ENCODE measurements around the gene MME.
A peak's percentile ranks its signal among the peaks of the same experiment; 100 is the strongest.

Gene MME

DNA sequence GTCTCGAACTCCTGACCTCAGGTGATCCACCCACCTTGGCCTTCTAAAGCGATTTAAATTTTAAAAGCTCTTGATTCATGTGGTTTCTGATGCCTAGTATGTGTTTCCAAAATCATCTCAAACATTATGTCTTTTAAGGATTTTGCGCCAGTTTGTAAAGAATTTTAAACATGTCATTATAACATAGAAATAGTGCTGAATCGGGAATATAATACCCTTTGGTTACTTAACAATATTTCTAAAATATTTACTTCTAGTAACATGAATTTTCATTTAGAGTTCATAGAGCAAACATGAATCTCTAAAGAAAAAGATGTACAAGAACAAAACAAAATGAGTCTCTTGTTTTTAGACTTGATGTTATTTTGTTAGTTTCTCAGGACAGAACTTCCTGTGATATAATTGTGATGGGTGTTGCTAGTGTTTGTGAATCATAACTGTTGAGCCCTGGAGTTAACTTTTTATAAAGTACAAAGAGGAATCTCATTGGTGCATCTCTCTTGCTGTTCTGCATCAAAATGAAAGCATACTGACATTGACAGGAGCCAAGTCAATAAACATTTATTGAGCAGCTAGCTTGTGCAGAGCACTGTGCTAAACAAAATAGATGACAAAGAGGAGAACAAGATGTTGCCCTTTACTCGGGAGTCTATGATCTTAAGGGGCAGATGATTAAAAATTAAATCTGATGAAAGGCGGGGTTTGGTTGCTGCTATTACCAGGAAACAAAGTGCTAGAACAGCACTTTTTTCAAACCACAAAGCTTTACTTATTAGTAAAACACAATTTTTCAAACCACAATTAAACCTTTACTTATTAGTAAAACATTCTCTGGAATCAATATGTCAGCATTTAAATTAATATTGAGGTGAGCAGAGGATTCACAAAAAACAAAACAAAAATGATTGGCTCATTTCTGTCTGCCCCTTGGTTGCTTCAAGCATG, 73.4 kb downstream of the MME start:
- no peak for DNase-seq

DNA sequence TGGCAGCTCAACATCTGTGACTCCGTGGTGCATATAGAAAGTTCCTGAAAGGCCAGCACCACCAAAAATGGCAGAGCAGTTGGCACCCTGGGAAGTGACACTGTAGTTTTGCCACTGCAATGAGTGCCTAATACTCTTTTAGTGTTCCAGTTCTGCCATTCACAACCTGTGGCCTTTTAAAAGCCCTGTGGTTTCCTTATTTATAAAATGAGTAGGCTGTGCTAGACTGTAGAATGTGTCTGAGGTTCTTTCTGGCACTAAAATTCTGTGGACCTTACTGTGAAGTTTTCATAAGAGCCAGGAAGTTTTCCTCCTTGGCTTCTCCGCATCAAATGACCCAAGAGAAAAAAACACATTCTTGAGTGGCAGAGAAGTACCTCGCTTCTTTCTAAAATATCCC, 74.1 kb downstream of the MME start:
- DNase-seq = no peak

DNA sequence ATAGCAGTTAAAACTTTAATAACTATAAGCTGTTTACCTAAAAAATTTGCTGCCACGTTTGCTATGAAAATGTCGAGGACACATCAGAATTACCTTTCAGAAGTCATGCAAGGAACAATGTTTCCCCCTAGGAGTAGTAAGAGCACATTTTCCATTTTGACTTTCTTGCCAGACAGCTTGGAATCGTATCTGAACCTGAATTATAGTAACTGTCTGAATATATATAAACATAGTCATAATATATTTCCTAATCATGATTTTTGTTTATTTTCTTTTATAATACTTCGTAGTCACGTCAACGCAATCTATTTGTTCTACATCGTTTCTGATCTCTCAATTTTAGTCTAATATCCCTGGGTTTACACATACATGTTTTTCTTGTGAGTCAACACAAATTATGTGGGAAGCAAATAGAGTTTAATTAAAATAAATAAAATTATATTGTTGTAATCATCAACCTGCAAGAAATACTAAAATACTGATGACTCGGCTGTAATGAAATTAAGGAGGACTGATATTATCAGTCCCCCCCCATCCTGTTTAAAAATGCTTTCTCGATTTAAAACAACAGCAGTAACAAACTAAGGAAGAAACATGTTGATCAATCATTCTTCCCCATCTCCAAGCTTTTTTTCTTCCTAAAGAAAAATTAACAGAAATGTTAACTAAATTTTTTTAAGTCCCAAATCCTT, 78.4 kb downstream of the MME start:
- DNase-seq = no peak

DNA sequence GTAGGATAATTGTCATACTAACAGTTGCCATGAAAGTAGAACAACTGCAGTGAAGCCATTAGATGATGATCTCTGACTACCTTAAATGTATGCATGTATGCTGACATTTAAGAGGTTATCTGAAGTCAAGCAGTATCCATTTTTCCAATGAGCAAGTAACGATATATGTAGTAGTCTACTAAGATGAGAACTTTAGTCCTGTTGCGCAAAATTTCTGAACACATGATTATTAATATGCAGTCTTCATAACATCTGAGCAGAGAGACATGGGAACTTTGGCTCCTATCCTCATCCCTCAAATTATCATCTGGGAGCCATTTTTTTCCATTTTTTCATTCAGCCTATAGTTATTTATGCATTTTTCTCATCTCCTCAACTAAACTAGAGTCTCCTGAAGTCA, 79.2 kb downstream of the MME start:
- no peak for DNase-seq

DNA sequence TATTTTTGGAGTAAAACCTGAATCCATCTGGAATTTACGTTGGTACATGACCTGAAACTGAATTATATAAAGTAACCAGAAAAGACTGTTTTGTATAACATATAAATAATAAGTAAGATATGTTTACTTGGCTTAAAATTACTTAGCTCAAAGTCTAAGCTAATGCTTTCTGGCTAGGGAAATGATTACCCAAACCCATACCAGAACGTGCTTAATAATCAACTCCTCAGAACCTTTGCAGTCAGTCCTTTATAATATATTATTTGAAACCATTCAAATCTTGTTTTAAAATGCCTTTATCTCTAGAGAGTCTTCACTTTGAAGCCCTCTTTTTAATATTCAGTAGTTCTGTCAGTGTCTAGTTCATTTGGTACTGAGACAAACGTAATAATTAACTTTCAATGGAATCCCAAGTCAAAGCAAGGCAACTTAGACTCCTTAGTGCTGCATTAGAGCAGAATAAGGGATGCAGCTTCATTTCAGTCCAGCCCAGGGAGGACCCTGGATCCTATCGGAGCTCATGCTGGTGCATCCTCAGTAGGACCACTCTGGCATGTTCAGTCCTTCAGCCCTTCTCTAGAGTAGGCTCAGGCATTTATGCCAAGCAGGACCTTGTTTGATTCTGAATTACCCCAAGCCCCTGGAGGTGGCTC, 81.6 kb downstream of the MME start:
- DNase-seq = no peak

DNA sequence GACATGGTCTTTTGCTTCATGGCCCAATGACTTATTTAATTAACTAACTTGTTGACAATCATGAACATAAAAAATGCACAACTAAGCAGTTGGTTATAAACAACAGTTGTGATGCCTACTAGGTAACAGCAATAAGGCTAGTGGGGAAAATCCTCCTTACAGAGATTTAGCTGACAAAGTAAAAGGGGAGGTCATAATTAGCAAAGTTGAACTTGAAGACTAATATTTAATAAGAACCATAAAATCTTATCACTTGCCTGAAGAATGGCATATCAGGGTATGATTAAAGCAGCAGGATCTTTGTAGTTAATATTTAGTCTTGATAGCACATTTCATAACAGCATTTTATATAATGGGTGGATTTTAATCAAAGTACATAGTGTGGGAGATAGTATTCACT, 84.2 kb downstream of the MME start:
- no peak for DNase-seq

DNA sequence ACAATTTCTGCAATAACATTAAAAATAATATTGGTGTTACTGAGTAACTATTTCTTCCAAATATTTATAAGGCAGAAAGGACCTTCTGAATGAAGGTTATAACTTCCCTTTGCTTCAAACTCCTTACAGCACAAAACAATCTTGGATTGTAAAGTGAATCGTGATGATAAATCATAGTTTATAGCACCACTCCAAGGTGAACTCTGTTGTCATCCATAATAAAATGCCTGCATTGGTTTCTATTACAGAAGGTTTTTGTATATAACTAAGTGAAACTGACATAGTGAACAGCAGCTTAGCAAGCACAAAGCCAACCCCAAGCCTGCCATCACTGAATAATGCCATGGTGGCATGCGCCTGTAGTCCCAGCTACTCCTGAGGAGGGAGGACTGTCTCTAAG, 86.3 kb downstream of the MME start:
- no peak for DNase-seq

DNA sequence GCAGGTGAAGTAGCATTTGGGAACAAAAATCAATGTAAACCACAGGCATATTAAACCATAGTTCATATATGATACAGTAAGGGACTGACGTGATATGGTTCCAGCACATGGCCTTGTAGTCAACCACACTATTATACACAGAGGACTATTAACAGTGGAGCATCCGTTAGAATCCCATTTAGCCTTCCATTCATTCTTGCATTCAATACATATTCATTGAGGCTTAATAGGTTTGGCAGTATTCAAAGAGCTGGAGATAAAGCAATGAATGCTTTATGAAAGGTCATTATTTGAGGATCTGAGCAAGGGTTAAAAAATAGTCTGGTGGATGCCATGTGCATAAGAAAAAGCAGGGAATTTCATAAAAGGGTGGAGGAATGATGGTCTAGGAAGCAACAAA, 89.1 kb downstream of the MME start:
- no peak for DNase-seq

DNA sequence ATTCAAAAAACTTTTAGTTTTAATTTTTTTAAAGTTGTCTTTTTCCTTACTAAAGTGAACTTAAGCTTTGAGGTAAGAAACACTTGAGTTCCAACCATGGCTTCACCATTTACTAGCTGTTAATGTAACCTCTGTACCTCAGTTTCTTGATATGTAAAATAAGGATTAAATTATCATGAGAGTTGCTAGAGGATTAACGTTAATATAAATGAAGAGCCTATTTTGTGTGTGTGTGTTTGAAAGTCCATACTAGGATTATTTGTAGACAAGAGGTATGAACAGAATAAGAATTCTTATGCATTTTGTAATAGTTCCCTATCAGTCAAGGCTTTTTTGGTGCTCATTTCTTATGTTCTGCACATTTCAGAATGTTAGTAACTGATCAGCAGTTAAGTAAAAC, 93.7 kb downstream of the MME start:
- DNase-seq = no peak

DNA sequence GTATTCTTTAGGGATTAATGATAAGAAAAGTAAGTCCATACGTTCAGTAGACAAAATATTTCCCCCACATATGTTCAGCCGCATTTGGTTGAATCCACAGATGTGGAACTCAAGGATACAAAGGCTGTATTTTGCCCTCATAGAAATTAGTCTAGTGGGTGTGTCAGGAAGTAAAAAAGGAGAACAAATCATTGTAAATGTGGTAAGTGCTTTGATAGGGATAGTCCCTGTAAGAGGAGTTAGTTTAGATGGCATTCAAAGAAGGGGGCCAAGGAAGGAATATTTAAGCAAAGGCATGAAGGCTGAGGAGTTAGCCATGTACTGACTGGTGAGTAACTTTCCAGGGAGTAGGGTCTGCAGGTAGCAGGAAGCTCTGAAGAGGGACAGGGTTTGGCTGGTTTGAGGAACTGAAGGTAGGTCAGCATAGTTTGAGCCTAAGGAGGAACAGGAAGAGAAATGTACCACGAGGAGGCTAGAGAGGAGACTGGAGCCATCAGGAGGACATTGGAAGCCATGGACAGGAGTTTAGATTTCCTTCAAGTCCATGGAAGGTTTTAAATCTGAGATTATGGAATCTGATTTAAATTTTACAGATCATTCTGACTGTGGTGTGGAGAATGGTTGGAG, 98.8 kb downstream of the MME start:
- DNase-seq = peak in 3 of 4 experiments; percentile 20 to 54 (median 31)

DNA sequence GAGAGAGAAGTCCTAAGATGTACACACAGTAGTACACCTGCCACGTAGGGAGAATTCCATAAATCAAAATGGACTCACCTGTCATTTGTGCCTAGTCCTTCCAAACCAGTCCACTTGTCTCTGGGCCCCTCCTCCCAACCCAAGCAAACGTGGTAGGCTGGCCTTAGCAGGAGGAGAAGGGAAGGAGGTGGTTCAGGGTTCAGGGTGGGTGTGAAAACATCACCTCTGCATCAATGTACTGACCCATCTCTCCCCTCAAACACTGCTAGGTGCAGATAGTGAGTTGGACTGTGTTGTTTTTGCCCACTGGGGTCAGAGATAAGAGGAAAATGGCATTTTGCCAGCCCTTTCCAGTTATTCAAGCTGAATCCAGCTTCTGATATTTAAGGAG, 99.3 kb downstream of the MME start:
- DNase-seq = no peak

DNA sequence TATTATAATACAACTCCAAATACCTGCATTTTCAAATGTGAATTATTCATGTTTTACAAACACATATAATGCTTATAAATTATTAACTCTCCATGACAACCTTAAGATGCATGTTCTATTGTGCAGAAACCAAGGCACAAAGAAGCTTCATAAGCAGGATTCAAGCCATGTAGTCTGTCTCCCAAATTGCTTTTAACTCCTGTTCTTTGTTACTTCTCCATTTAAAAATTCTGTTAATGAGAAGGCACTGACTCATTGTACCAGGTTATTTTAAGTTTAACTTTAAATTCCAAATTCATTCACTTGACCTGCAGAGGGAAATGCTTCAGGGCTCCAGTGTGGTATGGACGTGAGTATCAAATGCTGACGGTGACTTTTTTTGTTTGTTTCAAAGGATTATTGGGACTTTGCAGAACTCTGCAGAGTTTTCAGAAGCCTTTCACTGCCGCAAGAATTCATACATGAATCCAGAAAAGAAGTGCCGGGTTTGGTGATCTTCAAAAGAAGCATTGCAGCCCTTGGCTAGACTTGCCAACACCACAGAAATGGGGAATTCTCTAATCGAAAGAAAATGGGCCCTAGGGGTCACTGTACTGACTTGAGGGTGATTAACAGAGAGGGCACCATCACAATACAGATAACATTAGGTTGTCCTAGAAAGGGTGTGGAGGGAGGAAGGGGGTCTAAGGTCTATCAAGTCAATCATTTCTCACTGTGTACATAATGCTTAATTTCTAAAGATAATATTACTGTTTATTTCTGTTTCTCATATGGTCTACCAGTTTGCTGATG, 100.0 kb downstream of the MME start:
- DNase-seq = no peak

DNA sequence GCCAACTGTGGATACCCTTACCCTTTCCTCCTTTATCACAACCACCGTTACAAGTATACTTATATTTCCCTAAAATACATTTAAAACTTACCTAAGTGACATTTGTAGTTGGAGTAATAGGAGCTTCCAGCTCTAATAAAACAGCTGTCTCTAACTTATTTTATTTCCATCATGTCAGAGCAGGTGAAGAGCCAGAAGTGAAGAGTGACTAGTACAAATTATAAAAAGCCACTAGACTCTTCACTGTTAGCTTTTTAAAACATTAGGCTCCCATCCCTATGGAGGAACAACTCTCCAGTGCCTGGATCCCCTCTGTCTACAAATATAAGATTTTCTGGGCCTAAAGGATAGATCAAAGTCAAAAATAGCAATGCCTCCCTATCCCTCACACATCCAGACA, 102.3 kb downstream of the MME start:
- no peak for DNase-seq

DNA sequence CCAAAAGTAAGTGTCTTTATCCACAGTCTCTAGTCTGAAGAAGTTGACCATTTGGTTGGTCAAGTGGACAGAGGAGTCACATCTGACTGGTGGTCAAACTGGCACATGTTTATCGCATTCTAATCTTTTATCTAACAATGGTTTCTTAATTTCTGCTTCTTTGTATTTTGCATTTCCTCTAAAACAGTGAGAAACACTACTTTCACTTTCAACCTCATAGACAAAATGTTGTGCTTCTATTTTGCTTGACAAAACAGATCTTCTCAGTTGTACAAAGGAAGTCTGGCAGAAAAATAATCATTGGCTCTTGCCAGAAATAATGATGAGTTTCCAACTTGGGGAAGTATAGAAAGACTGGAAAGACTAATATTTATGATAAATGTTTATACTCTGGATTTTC, 103.9 kb downstream of the MME start:
- DNase-seq = peak in 2 of 4 experiments; percentile 8 to 24

DNA sequence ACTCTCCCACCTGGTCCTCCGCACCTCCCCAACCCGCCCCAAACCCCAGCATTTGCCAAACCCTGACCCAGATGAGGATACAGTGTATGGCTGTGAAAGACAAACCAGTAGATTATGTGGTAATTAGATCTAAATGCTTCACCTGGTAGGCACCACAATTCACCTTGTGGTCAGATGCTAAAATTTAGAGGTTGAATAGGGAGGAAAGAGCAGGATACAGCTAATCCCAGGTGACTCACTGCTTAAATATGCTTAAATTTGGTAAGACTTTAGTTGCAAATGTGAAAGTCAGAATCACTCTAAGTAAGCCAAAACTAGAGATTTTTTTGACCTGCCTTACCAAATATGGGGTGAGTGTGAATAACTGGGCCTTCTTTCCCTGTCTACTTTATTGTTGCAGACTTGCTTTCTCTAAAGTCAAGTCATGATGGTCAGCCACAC, 105.5 kb downstream of the MME start:
- DNase-seq = no peak

DNA sequence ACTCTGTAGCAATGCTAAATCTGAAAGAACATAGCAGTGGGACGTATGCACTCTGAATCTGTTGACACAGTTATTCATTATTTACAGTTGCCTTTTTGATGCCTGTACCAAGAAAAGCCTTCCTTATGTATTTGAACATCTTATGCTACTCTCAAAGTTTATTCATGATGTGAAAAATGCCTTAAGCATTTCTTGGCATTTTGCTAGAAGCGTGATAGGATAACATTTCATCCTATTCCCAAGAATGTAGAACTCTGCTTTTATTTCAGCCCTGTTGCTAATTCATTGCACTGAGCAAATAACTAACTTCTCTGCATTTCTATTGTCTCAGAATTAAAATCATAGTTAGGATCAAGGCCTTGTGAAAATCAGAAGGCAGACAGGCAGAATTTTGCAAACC, 107.9 kb downstream of the MME start:
- DNase-seq = no peak

DNA sequence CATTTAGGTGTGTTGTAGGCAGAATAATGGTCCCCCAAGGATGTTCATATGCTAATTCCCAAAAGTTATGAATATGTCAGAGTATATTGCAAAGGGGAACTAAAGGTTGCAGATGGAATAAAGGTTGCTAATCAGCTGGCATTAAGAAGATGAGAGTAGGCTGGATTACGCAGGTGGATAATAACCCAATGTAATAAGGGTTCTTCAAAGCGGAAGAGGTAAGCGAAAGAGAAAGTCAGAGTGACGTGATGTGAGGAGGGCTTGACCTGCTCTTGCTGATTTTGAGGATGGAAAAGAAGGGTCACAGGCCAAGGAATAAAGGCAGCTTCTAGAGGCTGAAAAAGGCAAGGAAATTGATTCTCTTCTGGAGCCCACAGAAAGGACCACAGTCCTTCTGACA, 109.4 kb downstream of the MME start:
- no peak for DNase-seq

DNA sequence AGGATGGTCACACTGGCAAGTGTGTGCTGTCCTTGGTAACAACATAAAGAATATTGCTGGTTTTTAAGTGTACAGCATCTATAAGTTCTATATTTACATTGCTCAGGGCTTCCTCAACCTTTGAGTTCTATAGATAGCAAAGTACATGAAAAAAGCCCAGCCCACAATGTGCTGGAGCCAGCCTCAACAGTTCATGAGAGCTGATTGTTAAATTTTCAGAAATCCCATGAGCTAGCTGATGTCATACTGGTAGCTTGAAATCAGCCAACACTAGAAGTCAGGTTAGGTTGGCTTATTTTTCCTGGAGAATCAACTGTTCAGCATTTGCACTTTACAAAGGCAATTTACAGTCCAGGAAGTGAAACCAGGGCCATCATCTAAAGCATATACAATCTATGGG, 110.6 kb downstream of the MME start:
- peak in 2 of 4 experiments; percentile 6 to 9 for DNase-seq

DNA sequence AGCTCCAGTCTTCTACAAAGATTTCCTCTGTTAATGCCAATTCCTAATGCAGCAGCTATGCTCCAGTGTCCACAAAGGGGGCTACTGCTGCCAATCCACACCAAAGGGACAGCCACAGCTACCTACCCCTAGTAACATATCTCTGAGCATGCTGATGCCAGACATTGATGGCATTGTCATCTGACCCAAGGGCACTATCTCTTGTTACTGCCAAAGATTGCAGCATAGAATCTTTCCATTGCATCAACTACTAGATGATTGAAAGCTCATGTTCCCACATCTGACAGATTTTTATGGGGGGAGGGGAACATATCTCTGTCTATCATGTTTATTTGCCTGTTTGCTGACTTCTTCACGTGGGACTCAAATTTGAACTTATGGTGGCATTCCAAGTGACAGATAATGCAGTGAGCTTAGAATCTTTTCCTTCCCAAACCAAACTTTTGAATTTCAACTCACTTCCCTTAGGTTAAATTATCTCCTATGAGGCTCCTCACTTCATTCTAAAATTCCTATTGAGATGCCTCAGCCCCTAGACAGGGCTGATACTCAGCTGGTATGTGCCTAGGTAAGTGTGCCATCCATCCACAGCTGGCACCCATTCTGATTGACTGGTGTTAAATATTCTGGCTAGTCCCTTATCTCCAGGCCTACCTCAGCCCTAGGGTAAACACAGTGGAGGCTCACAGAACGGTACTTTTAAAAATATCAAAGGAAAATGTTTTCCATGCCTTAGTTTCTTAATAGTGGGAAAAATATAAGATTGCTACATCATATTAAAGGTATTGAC, 113.0 kb downstream of the MME start:
- DNase-seq = peak in 1 of 4 experiments; percentile 5

DNA sequence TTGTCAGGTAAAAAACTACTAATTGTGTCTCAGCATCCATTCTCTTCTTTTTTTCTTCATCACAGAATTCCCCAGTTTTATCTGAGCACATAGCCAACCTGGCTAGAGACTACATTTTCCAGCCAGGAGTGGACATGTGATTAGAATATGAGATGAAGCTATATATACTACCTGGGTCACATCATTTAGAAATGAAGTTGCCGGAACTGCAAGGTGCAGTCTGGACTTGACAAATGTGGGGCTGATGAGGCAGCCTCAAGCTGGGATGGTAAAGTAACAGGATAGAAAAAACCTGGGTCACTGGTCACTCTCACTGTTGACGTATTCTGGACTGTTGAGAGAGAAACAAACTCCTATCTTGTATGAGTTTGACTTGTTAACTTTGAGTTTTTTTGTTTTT, 113.7 kb downstream of the MME start:
- DNase-seq = no peak
